ENCODE data around the gene DLG4.

DLG4 gene

DNA sequence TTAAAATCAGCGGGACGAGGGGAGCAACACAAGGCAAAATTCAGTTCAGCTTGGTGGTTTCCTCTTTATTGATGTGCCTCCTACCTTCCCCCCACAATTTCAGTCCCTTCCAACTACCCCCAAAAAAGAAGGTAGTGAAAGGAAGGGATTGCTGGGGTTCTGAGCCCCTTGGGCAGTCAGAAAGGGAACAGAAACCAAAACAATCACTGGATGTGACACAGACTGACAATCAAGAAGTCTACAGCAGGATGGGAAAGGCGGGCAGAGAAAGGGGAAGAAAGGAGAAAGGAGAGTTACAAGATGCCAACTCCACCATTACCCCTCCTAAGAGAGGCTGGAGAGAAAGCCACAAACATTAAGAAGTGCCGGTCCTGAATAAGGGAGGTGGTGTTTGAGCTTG is 20.7 kb upstream of the DLG4 start:
- TF ChIP-seq Cebpa-rat (IDR thresholded peaks at IDR 0.05), result no peak
- Histone ChIP-seq H3K9ac (peak overlapping the region; percentile 92), H3K27ac (peak overlapping the region; percentile 84), H3K27me3 (no peaks in the 10 kb centered on the region), H3K4me3 (peak overlapping the region; percentile 92), H3K36me3 (peaks cover 52% of the 10 kb centered on the region), H4K20me1 (peaks cover 27% of the 10 kb centered on the region), H3K4me2 (peak overlapping the region; percentile 82), H3K9me3 (no peaks in the 10 kb centered on the region), H3K4me1 (peaks cover 47% of the 10 kb centered on the region)

DNA sequence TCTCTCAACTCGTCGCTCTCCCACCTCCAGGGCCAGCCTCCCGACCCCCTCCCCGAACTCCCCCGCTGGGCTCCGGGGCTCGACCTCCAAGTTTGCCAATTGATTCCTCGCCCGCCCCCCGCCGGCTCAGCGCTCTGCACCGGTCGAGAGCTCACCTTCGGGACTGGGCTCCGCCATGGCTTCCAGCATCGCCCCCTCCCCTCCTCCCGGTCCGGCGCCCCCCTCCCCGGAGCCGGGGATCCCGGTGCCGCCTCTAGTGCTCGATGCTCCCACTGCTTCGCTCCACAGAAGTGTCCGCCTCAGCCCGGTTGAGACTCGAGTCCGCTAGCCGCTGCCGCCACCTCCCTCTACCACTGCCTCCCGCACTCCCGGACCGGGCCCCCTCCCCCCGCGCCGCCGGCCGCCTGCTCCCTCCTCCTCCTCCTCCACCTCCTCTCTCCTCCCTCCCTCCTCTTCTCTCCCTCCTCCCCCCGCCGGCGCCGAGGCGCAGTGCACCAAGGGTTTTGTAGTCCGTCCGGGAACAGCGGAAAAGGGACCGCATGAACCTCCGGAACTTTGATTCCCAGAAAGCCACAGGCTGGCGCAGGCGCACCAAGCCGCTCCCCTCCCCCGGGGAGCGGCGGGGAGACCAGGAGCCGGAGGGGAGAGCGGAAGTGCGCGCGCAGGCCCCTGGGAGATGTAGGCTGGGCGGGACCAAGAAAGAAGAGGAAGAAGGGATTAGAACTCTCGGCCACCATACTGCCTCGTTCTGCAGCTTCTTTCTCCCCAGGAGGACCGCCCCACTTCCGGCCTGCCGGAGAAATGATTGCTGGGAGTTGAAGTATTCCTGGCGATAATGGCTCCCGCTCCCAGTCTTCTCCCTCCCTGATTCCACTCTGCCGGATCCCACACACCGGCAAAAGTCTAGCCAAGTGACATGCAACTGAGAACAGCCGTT is 19.7 kb upstream of the DLG4 start, which contains the start of gene PHF23:
Gene PHF23, minus strand, starts transcription at position 367 of the 937 bp plus-strand sequence. Its CDS starts 178 bp downstream, at position 189.
- no peaks in the 10 kb centered on the region for H3K9me3 ChIP-seq
- H3K4me1 ChIP-seq, result peaks cover 56% of the 10 kb centered on the region
- H3K4me2 ChIP-seq, result peak within 1 kb of the TSS; percentile 82
- peaks cover 48% of the 10 kb centered on the region for H3K36me3 ChIP-seq
- TF ChIP-seq Cebpa-rat (IDR thresholded peaks at IDR 0.05), result no peak
- H3K27me3 ChIP-seq, result no peaks in the 10 kb centered on the region
- peak within 1 kb of the TSS; percentile 92 for H3K4me3 ChIP-seq
- peak within 1 kb of the TSS; percentile 97 for H3K9ac ChIP-seq
- H3K27ac ChIP-seq, result peak within 1 kb of the TSS; percentile 95
- peaks cover 34% of the 10 kb centered on the region for H4K20me1 ChIP-seq

- Histone ChIP-seq H3K4me2 (peak overlapping the region; percentile 56), H3K27me3 (no peaks in the 10 kb centered on the region), H3K9ac (peak overlapping the region; percentile 97), H3K4me3 (peak overlapping the region; percentile 92), H3K4me1 (peaks cover 56% of the 10 kb centered on the region), H3K9me3 (no peaks in the 10 kb centered on the region), H3K36me3 (peaks cover 40% of the 10 kb centered on the region), H3K27ac (peak overlapping the region; percentile 95), H4K20me1 (peaks cover 35% of the 10 kb centered on the region)
- TF ChIP-seq Cebpa-rat (IDR thresholded peaks at IDR 0.05), result no peak
These were observed 18.9 kb upstream of the DLG4 start for GRCh38 chr17:7238420-7239090.

- Histone ChIP-seq H3K4me1 (peaks cover 57% of the 10 kb centered on the region), H3K27ac (peak overlapping the region; percentile 95)
These were observed 18.3 kb upstream of the DLG4 start for GRCh38 chr17:7237761-7238419.

DNA sequence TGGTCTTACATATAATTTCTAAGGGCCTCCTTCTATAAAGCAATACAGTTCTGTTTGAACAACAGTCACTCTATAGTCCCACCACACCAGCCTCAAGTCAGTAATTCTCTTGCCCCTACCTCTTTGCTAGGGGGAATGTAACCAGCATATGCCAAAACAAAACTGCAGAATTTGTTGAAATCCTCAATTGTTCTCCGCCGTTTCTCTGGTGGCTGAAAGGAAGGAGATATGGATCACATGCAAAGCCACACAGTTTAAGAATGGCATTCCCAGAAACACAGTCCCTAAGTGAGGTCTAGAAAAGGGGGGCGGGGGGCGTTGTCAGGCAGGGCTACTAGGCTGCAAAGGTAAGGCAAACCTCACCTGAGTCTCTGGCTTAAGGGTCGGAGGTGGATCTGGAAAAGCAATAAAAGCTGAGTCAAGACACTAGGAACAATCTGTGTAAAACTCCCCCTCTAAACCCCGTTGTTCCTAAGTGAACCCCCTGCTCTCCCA is 17.7 kb upstream of the DLG4 start:
- Histone ChIP-seq H3K27ac (peak overlapping the region; percentile 95), H4K20me1 (peaks cover 48% of the 10 kb centered on the region), H3K27me3 (no peaks in the 10 kb centered on the region), H3K4me3 (peak overlapping the region; percentile 92), H3K36me3 (peaks cover 40% of the 10 kb centered on the region), H3K9ac (peak overlapping the region; percentile 94), H3K9me3 (no peaks in the 10 kb centered on the region), H3K4me1 (peaks cover 63% of the 10 kb centered on the region), H3K4me2 (peak overlapping the region; percentile 88)
- no peak for TF ChIP-seq Cebpa-rat (IDR thresholded peaks at IDR 0.05)

More at GRCh38 chr17:7237761-7238419, 18.3 kb upstream of the DLG4 start:
- Histone ChIP-seq H3K4me2 (peak overlapping the region; percentile 88), H3K9me3 (no peaks in the 10 kb centered on the region), H3K4me3 (peak overlapping the region; percentile 92), H3K27me3 (no peaks in the 10 kb centered on the region), H4K20me1 (peaks cover 42% of the 10 kb centered on the region), H3K36me3 (peaks cover 40% of the 10 kb centered on the region), H3K9ac (peak overlapping the region; percentile 94)
- TF ChIP-seq Cebpa-rat (IDR thresholded peaks at IDR 0.05), result no peak

GRCh38 chr17:7236808-7237207 is 17.2 kb upstream of the DLG4 start:
- H3K4me2 ChIP-seq, result peak overlapping the region; percentile 88
- H3K27ac ChIP-seq, result no peak overlapping the region
- H3K27me3 ChIP-seq, result no peaks in the 10 kb centered on the region
- H3K4me3 ChIP-seq, result peak overlapping the region; percentile 92
- no peak for TF ChIP-seq Cebpa-rat (IDR thresholded peaks at IDR 0.05)
- peak overlapping the region; percentile 94 for H3K9ac ChIP-seq
- peaks cover 53% of the 10 kb centered on the region for H4K20me1 ChIP-seq
- peaks cover 40% of the 10 kb centered on the region for H3K36me3 ChIP-seq
- no peaks in the 10 kb centered on the region for H3K9me3 ChIP-seq
- peaks cover 68% of the 10 kb centered on the region for H3K4me1 ChIP-seq

GRCh38 chr17:7235693-7236665 is 16.3 kb upstream of the DLG4 start:
- no peak overlapping the region for H3K9ac ChIP-seq
- H3K9me3 ChIP-seq, result no peaks in the 10 kb centered on the region
- peak overlapping the region; percentile 97 for H3K4me2 ChIP-seq
- no peak overlapping the region for H3K4me3 ChIP-seq
- H3K4me1 ChIP-seq, result peaks cover 64% of the 10 kb centered on the region
- H3K27ac ChIP-seq, result no peak overlapping the region
- no peaks in the 10 kb centered on the region for H3K27me3 ChIP-seq
- H3K36me3 ChIP-seq, result peaks cover 38% of the 10 kb centered on the region
- peaks cover 57% of the 10 kb centered on the region for H4K20me1 ChIP-seq
- no peak for TF ChIP-seq Cebpa-rat (IDR thresholded peaks at IDR 0.05)

GRCh38 chr17:7234083-7234951 is 14.7 kb upstream of the DLG4 start, which contains the start of gene DVL2:
Gene DVL2, minus strand, starts transcription at chr17:7234517. Its CDS starts 255 bp downstream, at chr17:7234262.
- TF ChIP-seq Cebpa-rat (IDR thresholded peaks at IDR 0.05), result no peak
- Histone ChIP-seq H3K9me3 (no peaks in the 10 kb centered on the region), H3K4me3 (peak within 1 kb of the TSS; percentile 85), H3K27ac (peak within 1 kb of the TSS; percentile 81), H3K4me1 (peaks cover 52% of the 10 kb centered on the region), H3K4me2 (peak within 1 kb of the TSS; percentile 97), H3K9ac (peak within 1 kb of the TSS; percentile 92), H3K36me3 (peaks cover 45% of the 10 kb centered on the region), H4K20me1 (peaks cover 73% of the 10 kb centered on the region), H3K27me3 (no peaks in the 10 kb centered on the region)

All from BLaER1 (cell line).